ENCODE measurements around the gene MATR3. TPM values are rescaled to one million over a fixed set of nuclear protein-coding genes. Genes with fewer than 3 reads are reported as not detected.

MATR3 gene
- total RNA-seq, 1 donor from 2014 or later, result 235 TPM

DNA sequence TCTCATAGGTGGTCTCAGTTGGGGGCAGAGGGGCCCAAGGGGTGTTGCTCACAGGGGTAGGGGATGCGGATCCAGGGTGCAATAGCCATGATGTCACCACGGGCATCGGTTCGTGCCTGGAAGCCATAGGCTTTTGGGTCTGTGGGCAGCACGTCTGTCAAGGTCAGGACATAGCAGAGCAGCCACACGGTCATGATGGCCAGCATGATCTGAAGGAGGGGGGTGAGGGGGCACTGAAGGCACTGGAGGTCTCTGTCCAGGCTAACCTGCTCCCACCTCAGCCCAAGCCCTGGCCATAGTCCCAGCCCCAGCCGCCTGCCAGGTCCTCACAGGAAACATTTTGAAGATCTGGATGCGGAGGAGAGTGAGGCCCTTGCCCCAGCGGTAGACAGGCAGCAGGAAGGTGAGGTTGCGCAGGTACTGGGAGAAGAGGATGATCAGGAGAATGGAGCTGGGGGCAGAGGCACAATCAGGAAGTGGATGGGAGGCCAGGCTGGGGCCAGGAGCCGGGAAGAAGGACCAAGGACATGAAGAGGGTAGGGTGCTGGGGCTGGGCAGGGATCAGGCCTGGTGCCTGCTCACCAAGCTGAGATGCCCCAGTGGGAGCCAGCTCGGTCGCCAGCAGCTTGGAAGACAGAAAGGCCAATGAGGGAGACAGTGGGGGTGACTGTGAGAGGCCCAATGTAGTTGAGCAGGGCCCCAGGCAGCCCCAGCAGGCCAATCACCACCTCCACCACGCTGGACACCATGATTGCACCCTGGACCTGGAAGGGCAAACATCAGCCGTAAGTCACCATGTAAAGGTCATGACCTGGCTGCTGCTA, 86.3 kb downstream of the MATR3 start:
- no peak for DNase-seq (ENCODE audit: low spot score)
- H3K4me3 Mint-ChIP-seq (ENCODE audit: unreplicated experiment), result no peak overlapping the region

More for the DNA sequence above, 86.3 kb downstream of the MATR3 start:
- Mint-ChIP-seq H3K36me3 (ENCODE audit: low read depth, unreplicated experiment) (peaks cover 9% of the 10 kb centered on the region), H3K4me1 (ENCODE audit: unreplicated experiment) (peaks cover 12% of the 10 kb centered on the region), H3K27me3 (ENCODE audit: unreplicated experiment) (peaks cover 6% of the 10 kb centered on the region), H3K9me3 (ENCODE audit: unreplicated experiment) (no peaks in the 10 kb centered on the region), H3K27ac (ENCODE audit: unreplicated experiment) (no peak overlapping the region)
- TF ChIP-seq, protein P1, sequence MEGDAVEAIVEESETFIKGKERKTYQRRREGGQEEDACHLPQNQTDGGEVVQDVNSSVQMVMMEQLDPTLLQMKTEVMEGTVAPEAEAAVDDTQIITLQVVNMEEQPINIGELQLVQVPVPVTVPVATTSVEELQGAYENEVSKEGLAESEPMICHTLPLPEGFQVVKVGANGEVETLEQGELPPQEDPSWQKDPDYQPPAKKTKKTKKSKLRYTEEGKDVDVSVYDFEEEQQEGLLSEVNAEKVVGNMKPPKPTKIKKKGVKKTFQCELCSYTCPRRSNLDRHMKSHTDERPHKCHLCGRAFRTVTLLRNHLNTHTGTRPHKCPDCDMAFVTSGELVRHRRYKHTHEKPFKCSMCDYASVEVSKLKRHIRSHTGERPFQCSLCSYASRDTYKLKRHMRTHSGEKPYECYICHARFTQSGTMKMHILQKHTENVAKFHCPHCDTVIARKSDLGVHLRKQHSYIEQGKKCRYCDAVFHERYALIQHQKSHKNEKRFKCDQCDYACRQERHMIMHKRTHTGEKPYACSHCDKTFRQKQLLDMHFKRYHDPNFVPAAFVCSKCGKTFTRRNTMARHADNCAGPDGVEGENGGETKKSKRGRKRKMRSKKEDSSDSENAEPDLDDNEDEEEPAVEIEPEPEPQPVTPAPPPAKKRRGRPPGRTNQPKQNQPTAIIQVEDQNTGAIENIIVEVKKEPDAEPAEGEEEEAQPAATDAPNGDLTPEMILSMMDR (IDR thresholded peaks at IDR 0.05; ENCODE audit: unreplicated experiment), result no peak

Other genes with a start within 250 kb of the MATR3 start
- gene SIL1, start 95.4 kb upstream of the MATR3 start, total RNA-seq (ENCODE audit: unreplicated experiment), result 35.6 TPM
- 71.5 TPM for gene PAIP2, start 48.1 kb downstream of the MATR3 start, total RNA-seq (ENCODE audit: unreplicated experiment)
- not detected for gene SLC23A1, start 89.6 kb downstream of the MATR3 start, total RNA-seq (ENCODE audit: unreplicated experiment)
- gene MZB1, start 96.2 kb downstream of the MATR3 start, total RNA-seq (ENCODE audit: unreplicated experiment), result 0.38 TPM
- gene PROB1, start 101.4 kb downstream of the MATR3 start, total RNA-seq (ENCODE audit: unreplicated experiment), result 7.3 TPM
- gene SPATA24, start 110.3 kb downstream of the MATR3 start, total RNA-seq (ENCODE audit: unreplicated experiment), result 7.6 TPM
- 69.6 TPM for gene DNAJC18, start 145.8 kb downstream of the MATR3 start, total RNA-seq (ENCODE audit: unreplicated experiment)
- gene ECSCR, start 169.0 kb downstream of the MATR3 start, total RNA-seq (ENCODE audit: unreplicated experiment), result 565 TPM
- gene SMIM33, start 177.3 kb downstream of the MATR3 start, total RNA-seq (ENCODE audit: unreplicated experiment), result not detected
- 69.1 TPM for gene STING1, start 189.0 kb downstream of the MATR3 start, total RNA-seq (ENCODE audit: unreplicated experiment)